Measurements from ENCODE around the gene PDCD7. TPM values are rescaled to one million over a fixed set of nuclear protein-coding genes. Genes with fewer than 3 reads are reported as not detected.

Gene PDCD7
- total and polyA plus RNA-seq, 2 of the 4 experiments (the other 2 are of a cell fraction): 4.7 to 12.3 TPM

DNA sequence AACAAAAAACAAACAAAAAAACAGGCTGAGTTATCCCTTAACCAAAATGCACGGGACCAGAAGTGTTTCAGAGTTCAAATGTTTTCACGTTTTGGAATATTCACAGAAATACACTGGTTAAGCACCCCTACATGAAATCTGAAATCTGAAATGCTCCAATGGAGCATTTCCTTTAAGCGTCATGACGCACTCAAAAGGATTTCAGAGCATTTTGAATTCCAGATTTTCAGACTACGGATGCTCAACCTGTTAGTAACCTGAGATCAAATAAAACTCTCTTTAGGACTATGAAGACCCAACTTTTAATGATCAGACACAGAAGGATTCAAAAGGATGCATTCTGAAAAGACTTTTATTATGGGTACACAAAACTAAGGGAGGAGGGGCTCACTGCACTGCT lies 41.9 kb upstream of the PDCD7 start:
- H2AK5ac ChIP-seq (ENCODE audit: low read depth, low read length): no peak overlapping the region
- H3K4ac ChIP-seq (ENCODE audit: low read depth, low read length): no peak overlapping the region
- peaks cover 37% of the 10 kb centered on the region for H3K36me3 ChIP-seq (ENCODE audit: control insufficient read depth, insufficient read depth, low read length)
- H2BK5ac ChIP-seq (ENCODE audit: low read depth, low read length, poor library complexity, severe bottlenecking): no peak overlapping the region
- H3K9me1 ChIP-seq (ENCODE audit: insufficient read depth, low read length): peaks cover 6% of the 10 kb centered on the region
- H4K5ac ChIP-seq (ENCODE audit: low read depth, low read length): no peak overlapping the region
- H3K14ac ChIP-seq (replicated peaks; ENCODE audit: low read depth, low read length): no peak overlapping the region
- no peaks in the 10 kb centered on the region for H3K27me3 ChIP-seq (ENCODE audit: control insufficient read depth, insufficient read depth, low read length)
- H3K23ac ChIP-seq (ENCODE audit: low read depth, low read length): no peak overlapping the region
- no peak overlapping the region for H3K56ac ChIP-seq (ENCODE audit: extremely low read depth, insufficient read depth, low read length)
- no peak overlapping the region; a peak in 1 of 4 replicates for H4K8ac ChIP-seq (ENCODE audit: low read depth in 2 of 2, low read length in 2 of 2)
- ATAC-seq (ENCODE audit: low read depth): no peak
- ChIA-PET POLR2A (ENCODE audit: unreplicated experiment) (no interaction called here), CTCF (no interaction called here)
- H2BK20ac ChIP-seq (ENCODE audit: low read depth, low read length): no peak overlapping the region
- peaks cover 14% of the 10 kb centered on the region for H4K20me1 ChIP-seq (ENCODE audit: insufficient read depth, low read length)
- H2AK9ac ChIP-seq (replicated peaks; ENCODE audit: low read depth, low read length, poor library complexity): no peak overlapping the region
- no peak overlapping the region for H3K4me3 ChIP-seq (ENCODE audit: insufficient read depth, low read depth, low read length)
- H3K27ac ChIP-seq (ENCODE audit: insufficient read depth, low read length): no peak overlapping the region
- no peak for DNase-seq
- intact Hi-C loops (cut with micrococcal nuclease) (no loop called here), dilution Hi-C loops (cut with HindIII; ENCODE audit: low sequenced_read_pairs, unreplicated experiment) (no loop called here), in situ Hi-C loops (cut with MboI; ENCODE audit: low sequenced_read_pairs) (no loop called here)
- no peaks in the 10 kb centered on the region for H3K9me3 ChIP-seq (ENCODE audit: control insufficient read depth, insufficient read depth, low read length)
- no peak overlapping the region for H2BK120ac ChIP-seq (ENCODE audit: low read depth, low read length)
- H2AFZ ChIP-seq (replicated peaks; ENCODE audit: low read length, poor library complexity): no peak overlapping the region
- no peak overlapping the region for H4K91ac ChIP-seq (ENCODE audit: insufficient read depth, low read depth, low read length)
- no peak overlapping the region for H3K9ac ChIP-seq (ENCODE audit: low read depth, low read length)
- TF ChIP-seq, protein P1, sequence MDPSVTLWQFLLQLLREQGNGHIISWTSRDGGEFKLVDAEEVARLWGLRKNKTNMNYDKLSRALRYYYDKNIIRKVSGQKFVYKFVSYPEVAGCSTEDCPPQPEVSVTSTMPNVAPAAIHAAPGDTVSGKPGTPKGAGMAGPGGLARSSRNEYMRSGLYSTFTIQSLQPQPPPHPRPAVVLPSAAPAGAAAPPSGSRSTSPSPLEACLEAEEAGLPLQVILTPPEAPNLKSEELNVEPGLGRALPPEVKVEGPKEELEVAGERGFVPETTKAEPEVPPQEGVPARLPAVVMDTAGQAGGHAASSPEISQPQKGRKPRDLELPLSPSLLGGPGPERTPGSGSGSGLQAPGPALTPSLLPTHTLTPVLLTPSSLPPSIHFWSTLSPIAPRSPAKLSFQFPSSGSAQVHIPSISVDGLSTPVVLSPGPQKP (IDR thresholded peaks at IDR 0.05; ENCODE audit: borderline replicate concordance, low read depth, low read length): no peak
- TF ChIP-seq CHD1 (IDR thresholded peaks at IDR 0.05; ENCODE audit: low read depth, low read length): no peak
- TF ChIP-seq, protein P2, sequence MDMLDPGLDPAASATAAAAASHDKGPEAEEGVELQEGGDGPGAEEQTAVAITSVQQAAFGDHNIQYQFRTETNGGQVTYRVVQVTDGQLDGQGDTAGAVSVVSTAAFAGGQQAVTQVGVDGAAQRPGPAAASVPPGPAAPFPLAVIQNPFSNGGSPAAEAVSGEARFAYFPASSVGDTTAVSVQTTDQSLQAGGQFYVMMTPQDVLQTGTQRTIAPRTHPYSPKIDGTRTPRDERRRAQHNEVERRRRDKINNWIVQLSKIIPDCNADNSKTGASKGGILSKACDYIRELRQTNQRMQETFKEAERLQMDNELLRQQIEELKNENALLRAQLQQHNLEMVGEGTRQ (IDR thresholded peaks at IDR 0.05; ENCODE audit: low read depth, low read length): no peak
- TF ChIP-seq CEBPB (IDR thresholded peaks at IDR 0.05; ENCODE audit: low read depth, low read length): no peak
- TF ChIP-seq MXI1 (IDR thresholded peaks at IDR 0.05; ENCODE audit: borderline replicate concordance, low read depth, low read length): no peak
- TF ChIP-seq MAFK (IDR thresholded peaks at IDR 0.05; ENCODE audit: low read depth, low read length): no peak
- TF ChIP-seq, protein P3, sequence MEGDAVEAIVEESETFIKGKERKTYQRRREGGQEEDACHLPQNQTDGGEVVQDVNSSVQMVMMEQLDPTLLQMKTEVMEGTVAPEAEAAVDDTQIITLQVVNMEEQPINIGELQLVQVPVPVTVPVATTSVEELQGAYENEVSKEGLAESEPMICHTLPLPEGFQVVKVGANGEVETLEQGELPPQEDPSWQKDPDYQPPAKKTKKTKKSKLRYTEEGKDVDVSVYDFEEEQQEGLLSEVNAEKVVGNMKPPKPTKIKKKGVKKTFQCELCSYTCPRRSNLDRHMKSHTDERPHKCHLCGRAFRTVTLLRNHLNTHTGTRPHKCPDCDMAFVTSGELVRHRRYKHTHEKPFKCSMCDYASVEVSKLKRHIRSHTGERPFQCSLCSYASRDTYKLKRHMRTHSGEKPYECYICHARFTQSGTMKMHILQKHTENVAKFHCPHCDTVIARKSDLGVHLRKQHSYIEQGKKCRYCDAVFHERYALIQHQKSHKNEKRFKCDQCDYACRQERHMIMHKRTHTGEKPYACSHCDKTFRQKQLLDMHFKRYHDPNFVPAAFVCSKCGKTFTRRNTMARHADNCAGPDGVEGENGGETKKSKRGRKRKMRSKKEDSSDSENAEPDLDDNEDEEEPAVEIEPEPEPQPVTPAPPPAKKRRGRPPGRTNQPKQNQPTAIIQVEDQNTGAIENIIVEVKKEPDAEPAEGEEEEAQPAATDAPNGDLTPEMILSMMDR (conservative IDR thresholded peaks at IDR 0.05; ENCODE audit: low read depth, low read length): no peak
- no peak for TF ChIP-seq SMC3 (IDR thresholded peaks at IDR 0.05; ENCODE audit: low read depth, low read length)
- no peak for TF ChIP-seq RAD21 (IDR thresholded peaks at IDR 0.05; ENCODE audit: low read length)
- TF ChIP-seq FOS (IDR thresholded peaks at IDR 0.05; ENCODE audit: low read depth, low read length): no peak
- no peak for TF ChIP-seq BHLHE40 (IDR thresholded peaks at IDR 0.05; ENCODE audit: low read depth, low read length)
- TF ChIP-seq NFE2L2 (IDR thresholded peaks at IDR 0.05; ENCODE audit: low read depth, low read length): no peak
- TF ChIP-seq MAZ (IDR thresholded peaks at IDR 0.05; ENCODE audit: borderline replicate concordance, low read depth, low read length): no peak
- no peaks in the 10 kb centered on the region for H3K4me1 ChIP-seq (ENCODE audit: control insufficient read depth, insufficient read depth, low read length)
- no TSS peak for BruUV-seq (replicated peaks)
- peaks cover 27 to 51% of the 10 kb centered on the region in 2 experiments for H3K79me1 ChIP-seq (ENCODE audit: low read depth in 1 of 2, low read length in 2 of 2)
- no peak overlapping the region for H3K18ac ChIP-seq (ENCODE audit: low read depth, low read length)
- no peak overlapping the region for H3K4me2 ChIP-seq (ENCODE audit: low read depth, low read length)
- H2BK15ac ChIP-seq (ENCODE audit: low read depth, low read length): no peak overlapping the region
- 90% methylated on average over 2 of the region's 5 CpGs; no CpG with 5 or more reads in 1 of the 2 experiments for WGBS, 2 experiments (ENCODE audit: extremely low coverage in 2 of 2, insufficient read length in 1 of 2)
